Activated B cell treated with CpG ODN at 0.5 μM for 24 hours (primary cell): ENCODE measurements around the gene ENPP3. TPM values are rescaled to one million over a fixed set of nuclear protein-coding genes. Genes with fewer than 3 reads are reported as not detected.

Experiments used
- ATAC-seq: fragments of 200-7000 bp; cut with Tn5 transposase; one replicate; pipeline ENCODE4 v1.10.0; 2021; ENCODE audit warnings: low read depth, mild to moderate bottlenecking, moderate library complexity
- CTCF ChIA-PET: fragments of 350-600 bp; sonication (Branson Sonifier 250); formaldehyde crosslinking; loops from one replicate; lab custom pipeline; 2021; ENCODE audit warnings: antibody characterized with exemption; lab: Charles Lee
- POLR2A ChIA-PET: fragments of 350-600 bp; sonication (Branson Sonifier 250); formaldehyde crosslinking; loops from one replicate; lab custom pipeline; 2021; ENCODE audit warnings: antibody characterized with exemption; lab: Charles Lee
- DNase-seq: peaks from one replicate; pipeline ENCODE4 v3.0.0; 2022
- H3K27ac Mint-ChIP-seq: one replicate; pipeline ENCODE4 v1.8.0; 2020; ENCODE audit warnings: mixed read lengths
- H3K27me3 Mint-ChIP-seq: one replicate; pipeline ENCODE4 v1.8.0; 2021; ENCODE audit warnings: mixed read lengths
- H3K36me3 Mint-ChIP-seq: one replicate; pipeline ENCODE4 v1.8.0; 2021; ENCODE audit warnings: low read depth, mixed read lengths
- H3K4me1 Mint-ChIP-seq: one replicate; pipeline ENCODE4 v1.8.0; 2021; ENCODE audit warnings: mixed read lengths
- H3K4me3 Mint-ChIP-seq: one replicate; pipeline ENCODE4 v1.8.0; 2020; ENCODE audit warnings: mild to moderate bottlenecking, mixed read lengths
- H3K9me3 Mint-ChIP-seq: one replicate; pipeline ENCODE4 v1.8.0; 2020; ENCODE audit warnings: mixed read lengths
- CTCF ChIP-seq: fragments of 200-600 bp; IDR thresholded peaks from one replicate; pipeline ENCODE4 v1.8.0; 2022; ENCODE audit warnings: antibody characterized with exemption, mild to moderate bottlenecking
- intact Hi-C: fragments of 100-400 bp; cut with micrococcal nuclease; formaldehyde crosslinking; loops from one replicate; pipeline ENCODE4 v1.15.1; 2024
- total RNA-seq: library from RNA; stranded (reverse); gene quantifications from 2 replicates; pipeline ENCODE4 v1.2.3, GENCODE V29; 2022

The ENPP3 gene
- total RNA-seq, 1 donor from 2014 or later, result 0.29 TPM

- H3K36me3 Mint-ChIP-seq, result no peaks in the 10 kb centered on the region
- ATAC-seq (no peak), DNase-seq (no peak)
- H3K4me3 Mint-ChIP-seq, result no peak overlapping the region
- ChIA-PET POLR2A (no interaction called here), CTCF (no interaction called here)
- H3K27me3 Mint-ChIP-seq, result no peaks in the 10 kb centered on the region
- no peak overlapping the region for H3K27ac Mint-ChIP-seq
- no peak for TF ChIP-seq CTCF
- no peaks in the 10 kb centered on the region for H3K4me1 Mint-ChIP-seq
- H3K9me3 Mint-ChIP-seq, result no peaks in the 10 kb centered on the region
- intact Hi-C loops, result no loop called here
Observed at GRCh38 chr6:131779304-131779703, 142.2 kb downstream of the ENPP3 start.

- DNase-seq (no peak), ATAC-seq (no peak)
- POLR2A ChIA-PET, result no interaction called here
- Mint-ChIP-seq H3K4me1 (no peaks in the 10 kb centered on the region), H3K27me3 (peaks cover 4% of the 10 kb centered on the region), H3K27ac (no peak overlapping the region), H3K4me3 (no peak overlapping the region), H3K9me3 (no peaks in the 10 kb centered on the region), H3K36me3 (no peaks in the 10 kb centered on the region)
- intact Hi-C loops, result no loop called here
- CTCF ChIA-PET, result no interaction called here
- no peak for TF ChIP-seq CTCF
Observed at GRCh38 chr6:131780600-131780999, 143.5 kb downstream of the ENPP3 start.

GRCh38 chr6:131781687-131782086 is 144.6 kb downstream of the ENPP3 start:
- H3K36me3 Mint-ChIP-seq, result no peaks in the 10 kb centered on the region
- H3K27ac Mint-ChIP-seq, result no peak overlapping the region
- H3K27me3 Mint-ChIP-seq, result peaks cover 4% of the 10 kb centered on the region
- intact Hi-C loops, result loop anchor here (1.0 kb wide), 1 partner anchor 129 kb away; no protein-coding TSS in a partner anchor
- H3K4me3 Mint-ChIP-seq, result no peak overlapping the region
- no peak for DNase-seq
- H3K9me3 Mint-ChIP-seq, result peaks cover 3% of the 10 kb centered on the region
- ChIA-PET POLR2A (no interaction called here), CTCF (interaction anchor here (2.2 kb wide), 1 partner anchor 128 kb away, joined by 7 read pairs; no protein-coding TSS in a partner anchor)
- H3K4me1 Mint-ChIP-seq, result no peaks in the 10 kb centered on the region
- ATAC-seq, result no peak
- no peak for TF ChIP-seq CTCF

- Mint-ChIP-seq H3K9me3 (peaks cover 3% of the 10 kb centered on the region), H3K4me1 (no peaks in the 10 kb centered on the region)
- intact Hi-C loops, result loop anchor here (1.0 kb wide), 1 partner anchor 128 kb away; no protein-coding TSS in a partner anchor
Observed at GRCh38 chr6:131782764-131783163, 145.7 kb downstream of the ENPP3 start.

GRCh38 chr6:131784561-131784960 is 147.5 kb downstream of the ENPP3 start:
- H3K27ac Mint-ChIP-seq, result no peak overlapping the region
- peaks cover 6% of the 10 kb centered on the region for H3K27me3 Mint-ChIP-seq
- no peaks in the 10 kb centered on the region for H3K4me1 Mint-ChIP-seq
- no peak overlapping the region for H3K4me3 Mint-ChIP-seq
- DNase-seq, result no peak
- TF ChIP-seq CTCF, result no peak
- ATAC-seq, result no peak
- CTCF ChIA-PET, result no interaction called here
- POLR2A ChIA-PET, result no interaction called here
- H3K9me3 Mint-ChIP-seq, result peaks cover 3% of the 10 kb centered on the region
- no peaks in the 10 kb centered on the region for H3K36me3 Mint-ChIP-seq
- intact Hi-C loops, result no loop called here

More at GRCh38 chr6:131782764-131783163, 145.7 kb downstream of the ENPP3 start:
- ChIA-PET CTCF (interaction anchor here (2.2 kb wide), 1 partner anchor 127 kb away, joined by 7 read pairs; no protein-coding TSS in a partner anchor), POLR2A (no interaction called here)
- DNase-seq, result no peak
- no peak overlapping the region for H3K4me3 Mint-ChIP-seq
- peaks cover 6% of the 10 kb centered on the region for H3K27me3 Mint-ChIP-seq
- no peak overlapping the region for H3K27ac Mint-ChIP-seq
- no peak for ATAC-seq
- no peaks in the 10 kb centered on the region for H3K36me3 Mint-ChIP-seq
- no peak for TF ChIP-seq CTCF
